SK-N-SH (cell line): Measurements from ENCODE around the gene NOL4L. TPM values are rescaled to one million over a fixed set of nuclear protein-coding genes. Genes with fewer than 3 reads are reported as not detected.

ENCODE experiments used
- CTCF ChIA-PET: fragments of 300-600, 350-600 bp; formaldehyde crosslinking; extraction: SDS; loops from one replicate; lab custom pipeline; 2021; lab: Yijun Ruan, JAX
- POLR2A ChIA-PET: fragments of 350-600 bp; sonication (Branson Sonifier 250); formaldehyde crosslinking; extraction: SDS; loops from one replicate; lab custom pipeline; 2020; ENCODE audit warnings: antibody characterized with exemption, inconsistent platforms; lab: Yijun Ruan, JAX
- DNase-seq: peaks from one replicate; pipeline ENCODE4 v3.0.0; 2012
- H2AFZ ChIP-seq: fragments of 200-600 bp; sonication (generic); 2 replicates; pipeline ENCODE4 v1.8.1; 2016; ENCODE audit warnings: antibody characterized with exemption, mild to moderate bottlenecking, low read depth
- H3F3A ChIP-seq: fragments of 200-600 bp; sonication (generic); replicated peaks from 2 replicates; pipeline ENCODE3; 2016; ENCODE audit warnings: antibody characterized with exemption, mild to moderate bottlenecking; ENCODE audit not compliant: insufficient read depth
- H3K27ac ChIP-seq, 2 experiments: fragments of 200-500 bp in 1 of 2; fragments of 200-600 bp in 1 of 2; sonication (Bioruptor generic) in 1 of 2; sonication (generic), shearing (Covaris generic) in 1 of 2; 2 replicates each; pipeline versions ENCODE4 v1.5.1 to v1.6.1; 2014 to 2016; ENCODE audit warnings: low read depth in 2 of 2, inconsistent platforms in 1 of 2, low read length in 1 of 2, mild to moderate bottlenecking in 1 of 2, mixed read lengths in 1 of 2
- H3K27me3 ChIP-seq: fragments of 200-600 bp; sonication (generic), shearing (Covaris generic); 2 replicates; pipeline ENCODE4 v1.6.1; 2016; ENCODE audit warnings: mixed run types; ENCODE audit not compliant: insufficient read depth
- H3K36me3 ChIP-seq, 2 experiments: fragments of 200-500 bp in 1 of 2; fragments of 200-600 bp in 1 of 2; sonication (Bioruptor generic) in 1 of 2; sonication (generic) in 1 of 2; replicated peaks in 1 of 2; 2 replicates each; pipeline versions ENCODE3 to v1.5.1; 2014 to 2016; ENCODE audit warnings: low read length in 1 of 2, mild to moderate bottlenecking in 1 of 2; ENCODE audit not compliant: insufficient read depth in 2 of 2, control insufficient read depth in 1 of 2
- H3K4me1 ChIP-seq, 2 experiments: fragments of 200-500 bp in 1 of 2; fragments of 200-600 bp in 1 of 2; sonication (Bioruptor generic) in 1 of 2; sonication (generic), shearing (Covaris generic) in 1 of 2; 2 replicates each; pipeline versions ENCODE4 v1.5.1 to v1.6.1; 2014 to 2016; ENCODE audit warnings: low read depth in 1 of 2, low read length in 1 of 2, mixed run types in 1 of 2; ENCODE audit not compliant: insufficient read depth in 2 of 2, control insufficient read depth in 1 of 2
- H3K4me2 ChIP-seq: fragments of 200-600 bp; sonication (generic), shearing (Covaris generic); 2 replicates; pipeline ENCODE4 v1.6.1; 2017; ENCODE audit warnings: mixed run types
- H3K4me3 ChIP-seq, 2 experiments: fragments of 200-500 bp in 1 of 2; fragments of 200-600 bp in 1 of 2; sonication (Bioruptor generic) in 1 of 2; sonication (generic), shearing (Covaris generic) in 1 of 2; 2 replicates each; pipeline versions ENCODE4 v1.5.1 to v1.8.1; 2014 to 2016; ENCODE audit warnings: low read depth in 2 of 2, inconsistent platforms in 1 of 2, low read length in 1 of 2, mild to moderate bottlenecking in 1 of 2, mixed read lengths in 1 of 2, moderate library complexity in 1 of 2
- H3K79me2 ChIP-seq: fragments of 200-600 bp; sonication (generic); 2 replicates; pipeline ENCODE4 v1.8.1; 2017; ENCODE audit warnings: mild to moderate bottlenecking; ENCODE audit not compliant: insufficient read depth
- H3K9ac ChIP-seq: fragments of 200-600 bp; sonication (generic); 2 replicates; pipeline ENCODE4 v1.6.1; 2017; ENCODE audit warnings: mixed run types
- H3K9me2 ChIP-seq: fragments of 200-600 bp; sonication (generic); 2 replicates; pipeline ENCODE4 v1.6.1; 2017; ENCODE audit warnings: mixed run types
- H3K9me3 ChIP-seq: fragments of 200-600 bp; sonication (generic); 2 replicates; pipeline ENCODE4 v1.6.1; 2017; ENCODE audit warnings: mixed run types, mild to moderate bottlenecking, moderate library complexity
- H4K20me1 ChIP-seq: fragments of 200-600 bp; sonication (generic); 2 replicates; pipeline ENCODE4 v1.6.1; 2017; ENCODE audit warnings: mild to moderate bottlenecking, mixed run types; ENCODE audit not compliant: insufficient read depth
- EP300 ChIP-seq, 2 experiments: IDR thresholded peaks; 2 replicates each; pipeline versions ENCODE4 v1.4.0 to v1.6.1; 2012; ENCODE audit warnings: borderline replicate concordance in 1 of 2, low read depth in 1 of 2, low read length in 1 of 2
- IRF3 ChIP-seq: fragments of 150-350 bp; IDR thresholded peaks from 2 replicates; pipeline ENCODE4 v1.6.1; 2016; ENCODE audit warnings: mild to moderate bottlenecking, low read depth, low read length
- JUND ChIP-seq: IDR thresholded peaks from 2 replicates; pipeline ENCODE4 v1.4.0; 2012
- MXI1 ChIP-seq: IDR thresholded peaks from 2 replicates; pipeline ENCODE4 v1.6.1; 2012; ENCODE audit warnings: mild to moderate bottlenecking, low read depth, low read length, improper control_type of control experiment
- REST ChIP-seq: IDR thresholded peaks from 2 replicates; pipeline ENCODE4 v1.6.1; 2012; ENCODE audit warnings: mild to moderate bottlenecking, low read depth, low read length, moderate library complexity
- SMC3 ChIP-seq: IDR thresholded peaks from 2 replicates; pipeline ENCODE4 v1.6.1; 2012; ENCODE audit warnings: low read depth, low read length, improper control_type of control experiment
- USF1 ChIP-seq: IDR thresholded peaks from 2 replicates; pipeline ENCODE4 v1.4.0; 2012; ENCODE audit warnings: low read depth, borderline replicate concordance
- YY1 ChIP-seq: IDR thresholded peaks from 2 replicates; pipeline ENCODE4 v1.4.0; 2012; ENCODE audit warnings: low read depth, mild to moderate bottlenecking
- WGBS: methylation state at CpG from one replicate; pipeline ENCODE4 v1.1.6; 2017; ENCODE audit warnings: low lambda C conversion rate; 5-methylcytosine and 5-hydroxymethylcytosine counted together
- polyA plus RNA-seq, 3 experiments: library from polyadenylated mRNA; depleted of rRNA; stranded (reverse); fragments of >200 nt; gene quantifications; 2 replicates each; pipeline ENCODE4 v1.2.3, GENCODE V29; 2012

Gene NOL4L
- polyA plus RNA-seq, 1 of the 3 experiments (the other 2 are of a cell fraction): 14.3 TPM

- Histone ChIP-seq H3K9me2 (no peaks in the 10 kb centered on the region), H3K9ac (no peak overlapping the region), H3K27ac (peak overlapping the region in 1 of 2 experiments; percentile 50; a peak in 1 of 4 replicates), H3F3A (peaks cover 10% of the 10 kb centered on the region), H3K9me3 (no peaks in the 10 kb centered on the region), H3K4me3 (no peak overlapping the region), H2AFZ (no peak overlapping the region), H3K79me2 (peaks cover 91% of the 10 kb centered on the region), H3K36me3 (peaks cover 13 to 21% of the 10 kb centered on the region in 2 experiments), H3K4me1 (peaks cover 23 to 69% of the 10 kb centered on the region in 2 experiments; a peak in 3 of 4 replicates), H3K4me2 (no peak overlapping the region), H4K20me1 (peaks cover 23% of the 10 kb centered on the region; the same call in 1 of the 2 replicates), H3K27me3 (no peaks in the 10 kb centered on the region)
- 100% methylated on average over 1 of the region's 12 CpGs for WGBS
- CTCF ChIA-PET: interaction anchor here (0.9 to 2.3 kb wide), 4 partner anchors 11 to 185 kb away, joined by 3 to 14 read pairs (median 4); no protein-coding TSS in a partner anchor
- POLR2A ChIA-PET: no interaction called here
- DNase-seq: no peak
- TF ChIP-seq MXI1: no peak
- no peak for TF ChIP-seq IRF3
- TF ChIP-seq REST: no peak
- TF ChIP-seq USF1: no peak
- TF ChIP-seq JUND: no peak
- TF ChIP-seq YY1: no peak
- TF ChIP-seq EP300 (IDR thresholded peaks at IDR 0.05; ENCODE audit: borderline replicate concordance in 1 of 2, low read depth in 1 of 2, low read length in 1 of 2): no peak
- no peak for TF ChIP-seq SMC3
These were observed 117.4 kb downstream of the NOL4L start for GRCh38 chr20:32467506-32468312.
